Choroid plexus epithelial cell (primary cell): Measurements from ENCODE around the gene KIAA0753.

Source experiments
- DNase-seq: peaks from one replicate; pipeline ENCODE4 v3.0.0-alpha.2; 2010; ENCODE audit warnings: low read depth
- H3K4me3 ChIP-seq: 2 replicates; pipeline ENCODE4 v1.5.1; 2011; ENCODE audit warnings: low read depth, mild to moderate bottlenecking, control low read depth, low read length, moderate library complexity
- TF ChIP-seq, protein P1 (sequence below): conservative IDR thresholded peaks from 2 replicates; pipeline ENCODE4 v1.5.1; 2011; ENCODE audit warnings: low read depth, mild to moderate bottlenecking, control low read depth, inconsistent platforms, low read length, moderate library complexity

KIAA0753 gene

DNA sequence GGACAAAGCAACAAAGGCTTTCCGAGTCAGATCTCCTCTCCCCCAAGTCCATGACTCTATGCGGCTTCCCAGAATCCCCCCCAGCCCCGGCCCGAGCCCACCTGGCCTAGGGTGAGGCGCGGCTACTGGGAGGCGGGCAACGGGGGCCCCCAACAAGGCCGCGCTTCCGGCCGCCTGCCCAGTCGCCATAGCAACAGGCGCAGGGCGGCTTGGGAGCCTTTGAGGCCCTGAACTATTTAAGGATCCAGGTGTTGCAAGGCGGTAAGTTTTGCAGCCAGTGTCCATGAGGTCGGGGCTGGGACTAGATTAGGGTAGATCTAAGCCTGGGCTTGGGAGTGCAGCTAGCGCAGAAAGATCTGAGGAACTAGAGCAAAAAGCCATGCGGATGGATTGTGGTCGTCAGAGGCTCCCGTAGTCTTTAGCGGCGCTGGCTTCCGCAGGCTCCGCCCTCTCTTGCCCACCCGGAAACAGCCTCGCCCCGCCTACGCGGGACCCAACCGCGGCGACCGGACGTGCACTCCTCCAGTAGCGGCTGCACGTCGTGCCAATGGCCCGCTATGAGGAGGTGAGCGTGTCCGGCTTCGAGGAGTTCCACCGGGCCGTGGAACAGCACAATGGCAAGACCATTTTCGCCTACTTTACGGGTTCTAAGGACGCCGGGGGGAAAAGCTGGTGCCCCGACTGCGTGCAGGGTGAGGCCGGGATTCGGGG is at the start of gene KIAA0753, which contains the start of gene TXNDC17:
Gene KIAA0753, minus strand, starts transcription at position 176 of the 711 bp plus-strand sequence. CDS start 5,608 bp downstream, outside the sequence.
Gene TXNDC17, plus strand, starts transcription at position 525 of the 711 bp plus-strand sequence. Its CDS starts 23 bp downstream, at position 548.
- peak within 1 kb of the TSS; percentile 76 for H3K4me3 ChIP-seq
- DNase-seq, result peak; percentile 90
- TF ChIP-seq, protein P1, sequence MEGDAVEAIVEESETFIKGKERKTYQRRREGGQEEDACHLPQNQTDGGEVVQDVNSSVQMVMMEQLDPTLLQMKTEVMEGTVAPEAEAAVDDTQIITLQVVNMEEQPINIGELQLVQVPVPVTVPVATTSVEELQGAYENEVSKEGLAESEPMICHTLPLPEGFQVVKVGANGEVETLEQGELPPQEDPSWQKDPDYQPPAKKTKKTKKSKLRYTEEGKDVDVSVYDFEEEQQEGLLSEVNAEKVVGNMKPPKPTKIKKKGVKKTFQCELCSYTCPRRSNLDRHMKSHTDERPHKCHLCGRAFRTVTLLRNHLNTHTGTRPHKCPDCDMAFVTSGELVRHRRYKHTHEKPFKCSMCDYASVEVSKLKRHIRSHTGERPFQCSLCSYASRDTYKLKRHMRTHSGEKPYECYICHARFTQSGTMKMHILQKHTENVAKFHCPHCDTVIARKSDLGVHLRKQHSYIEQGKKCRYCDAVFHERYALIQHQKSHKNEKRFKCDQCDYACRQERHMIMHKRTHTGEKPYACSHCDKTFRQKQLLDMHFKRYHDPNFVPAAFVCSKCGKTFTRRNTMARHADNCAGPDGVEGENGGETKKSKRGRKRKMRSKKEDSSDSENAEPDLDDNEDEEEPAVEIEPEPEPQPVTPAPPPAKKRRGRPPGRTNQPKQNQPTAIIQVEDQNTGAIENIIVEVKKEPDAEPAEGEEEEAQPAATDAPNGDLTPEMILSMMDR, result no peak

DNA sequence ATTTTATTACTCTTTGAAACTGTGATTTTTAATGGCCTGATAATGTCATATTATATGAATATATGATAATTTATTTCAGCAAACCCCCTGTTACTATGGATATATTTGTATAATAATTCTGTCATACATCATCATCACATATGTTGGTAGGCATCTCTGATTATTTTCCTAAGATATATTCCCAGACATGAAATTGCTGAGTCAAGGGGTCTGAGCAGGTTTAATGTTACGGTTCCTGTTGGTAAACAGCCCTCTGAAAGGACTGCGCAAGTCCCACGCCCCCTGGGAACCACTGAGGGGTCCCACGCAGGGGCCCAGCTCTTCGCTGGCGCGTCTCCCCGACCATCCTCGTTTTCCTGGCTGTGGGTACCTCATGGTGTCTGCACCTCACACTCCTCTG is 48.4 kb upstream of the KIAA0753 start:
- no peak for DNase-seq
- TF ChIP-seq, protein P1, result no peak
- H3K4me3 ChIP-seq, result no peak overlapping the region

DNA sequence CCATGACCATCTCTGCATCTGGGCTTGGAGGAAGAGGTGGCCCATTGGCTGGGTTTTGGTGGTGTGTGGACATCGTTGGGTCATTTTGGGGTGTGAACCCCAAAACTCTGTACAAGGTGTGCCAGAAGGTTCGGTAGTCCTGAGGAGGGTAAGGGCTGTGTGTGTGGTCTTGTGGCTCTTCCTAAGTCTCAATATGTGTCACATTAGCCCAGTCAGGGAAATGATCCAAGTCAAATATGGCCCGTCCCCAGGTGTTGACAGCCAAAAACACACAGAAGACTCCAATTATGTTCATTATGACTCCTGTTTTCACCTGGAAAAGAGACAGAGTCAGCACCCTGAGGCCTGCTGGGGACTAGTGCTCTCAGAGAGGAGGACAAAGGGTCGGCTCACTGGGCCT is 45.5 kb upstream of the KIAA0753 start:
- H3K4me3 ChIP-seq, result no peak overlapping the region
- no peak for DNase-seq
- TF ChIP-seq, protein P1, result no peak

DNA sequence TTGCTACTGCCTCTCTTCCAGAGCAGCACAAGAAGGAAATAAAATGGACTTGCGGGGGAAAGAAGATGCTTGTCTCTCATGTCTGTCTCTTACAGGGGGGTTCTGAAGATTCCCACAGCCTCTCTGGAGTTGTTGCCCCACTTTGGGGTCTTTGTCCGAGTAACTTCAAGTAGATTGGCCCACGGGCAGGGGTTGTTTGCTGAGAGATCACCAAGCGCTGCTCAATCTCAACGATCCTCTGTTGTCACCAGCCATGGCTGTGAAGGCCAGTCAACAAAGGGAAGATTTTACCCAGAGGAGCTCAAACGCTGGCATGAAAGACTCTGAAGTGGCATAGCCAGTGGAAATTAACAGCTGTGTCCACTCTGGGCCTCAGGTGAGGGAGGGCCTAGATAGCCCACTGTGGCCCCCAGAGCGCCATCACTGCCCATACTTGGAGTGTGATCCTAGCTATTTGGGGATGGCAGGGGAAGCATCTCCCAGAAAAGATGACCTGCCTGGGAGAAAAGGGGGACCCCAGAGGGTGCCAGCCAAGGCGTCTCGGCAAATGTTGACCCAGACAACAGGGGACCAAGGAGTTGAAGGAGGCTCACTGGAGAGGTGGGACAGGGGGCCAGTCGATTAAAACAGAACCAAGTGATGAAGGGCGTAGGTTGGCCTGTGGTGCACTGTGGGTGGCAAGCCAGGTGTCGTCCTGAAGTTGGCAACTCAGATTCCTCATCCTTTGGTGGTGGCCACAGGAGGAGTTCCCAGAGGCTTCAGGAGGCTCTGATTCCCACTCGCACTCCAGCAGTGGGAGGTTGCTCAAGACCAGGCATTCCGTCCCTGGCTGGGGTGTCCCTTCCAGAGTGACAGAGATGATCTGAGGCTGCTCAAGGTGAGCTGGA is 44.6 kb upstream of the KIAA0753 start:
- TF ChIP-seq, protein P1, result no peak
- H3K4me3 ChIP-seq, result no peak overlapping the region
- no peak for DNase-seq

DNA sequence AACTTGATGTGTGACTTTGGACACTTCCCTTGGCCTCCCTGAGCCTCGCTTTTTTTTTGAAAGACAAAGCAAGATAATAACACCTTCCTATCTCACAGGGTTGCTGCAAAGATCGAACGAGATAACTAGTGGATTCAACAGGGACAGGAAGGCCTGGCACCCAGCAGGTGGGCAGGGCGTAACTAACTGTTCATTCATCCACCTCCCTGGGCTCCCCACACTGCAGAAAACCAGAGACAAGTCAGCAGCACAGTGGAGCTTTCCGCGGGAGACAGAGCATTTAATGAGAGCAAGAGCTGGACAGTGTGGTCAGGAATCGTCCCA is 43.9 kb upstream of the KIAA0753 start:
- no peak overlapping the region for H3K4me3 ChIP-seq
- TF ChIP-seq, protein P1, result no peak
- no peak for DNase-seq

DNA sequence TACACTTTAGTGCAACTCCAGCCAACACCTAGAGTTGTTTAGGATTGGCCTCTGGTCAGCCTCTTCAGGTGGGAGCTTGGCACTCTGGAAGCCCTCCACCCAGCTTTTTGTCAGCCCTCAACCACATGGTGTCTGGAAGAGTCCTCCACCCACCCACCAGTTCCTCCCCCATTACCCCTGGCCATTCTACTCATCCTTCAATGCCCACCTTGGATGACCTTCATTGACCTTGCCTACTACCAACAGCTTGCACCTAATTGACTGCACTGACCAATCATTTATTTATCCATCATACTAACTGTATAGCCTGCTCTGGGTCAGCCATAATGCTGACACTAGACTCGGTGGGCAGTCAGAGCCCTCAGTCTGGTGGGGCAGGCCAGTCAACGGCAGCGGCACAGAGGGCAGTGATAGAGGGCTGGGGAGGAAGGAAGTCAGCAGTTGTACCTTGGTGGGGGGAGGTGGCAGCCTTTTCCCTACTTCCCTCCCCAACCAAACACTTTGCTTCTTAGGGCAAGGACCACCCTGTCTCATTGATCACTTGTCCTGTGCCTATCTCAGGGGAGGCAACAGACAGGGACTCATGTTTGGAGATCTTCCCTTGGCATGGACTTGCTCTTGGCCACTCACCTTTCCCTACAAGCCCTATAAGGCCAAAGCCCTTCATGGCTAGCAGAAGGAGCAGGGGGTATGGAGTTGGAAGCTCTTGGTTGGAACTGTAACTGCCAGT is 43.4 kb upstream of the KIAA0753 start:
- TF ChIP-seq, protein P1, result no peak
- DNase-seq, result no peak
- H3K4me3 ChIP-seq, result no peak overlapping the region
